GM19239 (cell line): ENCODE measurements around the gene DNLZ.

ENCODE experiments used
- DNase-seq: peaks from one replicate; pipeline ENCODE4 v3.0.0; 2011; ENCODE audit warnings: low spot score; ENCODE audit not compliant: insufficient read length
- FAIRE-seq: peaks from 2 replicates; lab custom pipeline; 2011; peaks lifted over from hg19 to GRCh38; lab: Jason Lieb, UNC

The DNLZ gene

GRCh38 chr9:136378170-136379002 is 14.8 kb upstream of the DNLZ start:
- DNase-seq (no peak), FAIRE-seq (no peak)

DNA sequence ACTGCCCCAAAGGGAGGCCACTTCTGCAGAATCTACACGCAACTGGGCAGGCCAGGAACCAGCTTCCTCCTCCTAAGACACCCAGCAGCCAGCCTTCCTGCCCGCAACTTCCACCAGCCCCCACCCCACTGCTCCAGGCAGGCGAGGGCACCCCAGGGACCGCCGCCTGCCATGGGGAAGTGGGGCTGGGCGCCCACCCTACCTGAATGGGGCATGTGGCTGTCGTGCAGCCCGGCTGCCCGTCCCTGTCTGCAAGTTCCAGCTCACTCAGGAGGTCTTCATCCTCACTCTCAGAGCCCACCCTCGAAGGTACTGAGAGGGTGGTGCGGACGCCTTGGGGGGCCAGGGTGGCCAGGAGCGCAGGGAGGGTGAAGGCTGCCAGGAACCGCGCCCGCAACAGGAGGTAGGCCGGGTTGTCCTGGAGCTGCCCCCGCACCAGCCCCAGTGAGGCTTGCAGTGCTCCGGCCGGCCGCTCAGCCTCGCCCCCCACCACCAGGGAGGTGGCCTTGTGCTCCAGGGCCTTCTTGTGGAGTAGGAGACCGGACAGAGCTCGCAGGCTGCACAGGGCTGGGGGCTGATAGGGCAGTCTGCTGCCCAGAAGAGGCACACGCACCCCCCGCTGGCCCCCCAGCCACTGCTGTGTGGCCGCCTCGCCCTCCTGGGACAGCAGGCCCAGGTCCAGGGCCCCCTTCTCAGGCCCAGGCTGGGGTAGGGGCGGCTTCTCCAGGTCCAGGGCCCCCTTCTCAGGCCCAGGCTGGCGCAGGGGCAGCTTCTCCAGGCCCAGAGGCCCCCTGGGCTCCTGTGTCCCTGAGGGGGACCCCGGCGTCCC is 14.0 kb upstream of the DNLZ start:
- DNase-seq (no peak), FAIRE-seq (no peak)

DNA sequence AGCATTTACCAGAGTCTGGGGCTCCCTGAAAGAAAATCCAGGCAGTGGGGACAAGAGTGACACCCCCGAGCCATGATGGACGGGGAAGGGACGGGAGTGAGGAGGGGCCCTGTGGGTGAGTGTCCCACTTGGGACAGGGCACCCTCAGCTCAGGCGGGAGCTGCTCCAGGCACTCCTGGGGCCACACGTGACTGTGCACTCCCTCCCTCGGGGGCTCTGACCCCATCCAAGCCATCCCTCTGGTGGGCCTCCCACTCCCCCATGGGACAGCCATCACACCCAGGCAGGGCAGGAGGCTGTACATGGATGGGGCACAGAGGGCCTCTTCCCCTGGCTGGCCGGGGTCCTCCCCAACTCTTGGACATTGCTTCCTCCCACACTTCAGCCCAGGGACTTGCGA is 12.9 kb upstream of the DNLZ start:
- no peak for DNase-seq
- FAIRE-seq: no peak

- no peak for FAIRE-seq
- no peak for DNase-seq
Measured at GRCh38 chr9:136375096-136375495, 11.6 kb upstream of the DNLZ start.

GRCh38 chr9:136374183-136374575 is 10.6 kb upstream of the DNLZ start:
- DNase-seq: no peak
- FAIRE-seq: no peak

DNA sequence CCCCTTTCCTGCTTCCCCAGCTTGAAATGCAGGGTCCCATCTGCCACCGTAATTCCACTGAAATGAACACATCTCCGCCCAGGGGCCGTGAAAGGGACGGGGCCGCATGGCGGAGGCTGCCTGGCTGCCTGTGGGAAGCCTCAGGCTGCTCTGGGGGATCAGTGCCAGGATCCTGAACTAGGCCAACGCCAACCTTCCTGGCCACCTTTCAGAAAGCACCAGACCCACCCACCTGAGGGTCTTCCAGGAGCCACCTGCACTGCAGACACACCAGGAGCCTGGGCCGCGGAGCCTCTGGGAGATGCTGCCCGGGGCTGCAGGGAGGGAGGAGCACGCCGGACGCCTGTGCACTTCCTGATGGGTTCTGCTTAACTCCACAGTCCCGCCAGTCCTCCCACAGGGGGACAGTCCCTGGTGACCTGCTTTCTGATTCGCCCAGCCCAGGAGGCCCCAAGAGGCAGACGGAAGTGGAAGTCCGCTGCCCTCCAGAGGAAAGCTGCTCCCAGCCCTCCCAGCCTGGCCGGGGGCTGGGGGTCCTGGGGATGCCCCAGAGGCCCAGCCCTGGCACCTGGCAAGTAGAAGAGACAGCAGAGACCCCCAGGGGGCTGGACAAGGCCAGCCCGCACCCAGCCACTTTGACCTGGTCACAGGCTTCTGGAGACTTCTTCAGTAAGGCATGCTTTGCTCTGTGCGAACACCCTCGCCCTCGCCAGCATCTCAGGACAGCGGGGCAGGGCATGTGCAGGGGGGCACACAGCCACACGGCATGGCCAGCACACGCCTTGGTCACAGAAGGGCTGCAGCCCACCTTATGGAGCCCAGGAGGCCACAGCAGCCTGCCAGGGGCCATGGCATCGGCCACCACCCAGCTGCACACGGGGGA is 10.0 kb upstream of the DNLZ start, which contains the start of gene CARD9:
Gene CARD9, minus strand, starts transcription at position 370 of the 883 bp plus-strand sequence. CDS start 1,591 bp downstream, outside the sequence.
- FAIRE-seq (peak; percentile 70), DNase-seq (peak; percentile 43)

DNA sequence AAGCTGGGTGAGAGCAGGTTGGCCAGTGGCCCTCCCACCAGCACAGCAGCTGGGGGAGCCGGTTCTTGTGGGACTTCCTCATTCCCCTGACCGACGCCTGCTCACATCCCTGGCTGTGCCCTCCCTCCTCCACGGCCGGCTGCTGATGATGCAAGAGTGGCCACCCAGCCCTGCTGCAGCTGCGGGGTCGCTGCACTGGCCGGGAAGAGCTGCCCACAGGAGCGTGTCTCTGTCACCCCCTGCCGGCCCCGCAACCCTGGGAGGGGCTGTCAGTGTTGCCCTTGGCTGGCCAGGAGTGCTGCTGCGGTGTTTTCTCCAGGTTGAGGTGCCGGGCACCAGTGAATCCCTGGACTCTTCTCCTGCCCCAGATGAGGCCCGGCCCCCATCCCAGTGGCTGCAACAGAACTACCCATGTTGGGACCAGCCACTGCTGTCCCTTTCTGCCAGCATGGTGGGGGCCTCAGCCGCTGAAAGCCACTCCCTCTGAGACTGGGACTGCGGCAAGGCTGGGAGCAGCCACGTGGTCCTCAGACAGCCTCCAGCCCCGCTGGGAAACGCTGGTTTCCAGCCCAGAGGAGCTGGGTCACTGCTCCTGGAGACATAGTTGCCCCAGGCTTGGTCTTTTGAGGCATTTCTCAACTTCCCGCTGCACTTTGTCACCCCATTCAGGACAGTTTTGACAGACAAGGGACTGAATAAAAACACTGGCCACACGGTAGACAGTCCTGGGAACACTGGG is 9.2 kb upstream of the DNLZ start:
- DNase-seq (peak; percentile 59), FAIRE-seq (no peak)

- FAIRE-seq (no peak), DNase-seq (no peak)
Measured at GRCh38 chr9:136372006-136372405, 8.5 kb upstream of the DNLZ start.

- DNase-seq (no peak), FAIRE-seq (no peak)
Measured at GRCh38 chr9:136371533-136371880, 8.0 kb upstream of the DNLZ start.

DNA sequence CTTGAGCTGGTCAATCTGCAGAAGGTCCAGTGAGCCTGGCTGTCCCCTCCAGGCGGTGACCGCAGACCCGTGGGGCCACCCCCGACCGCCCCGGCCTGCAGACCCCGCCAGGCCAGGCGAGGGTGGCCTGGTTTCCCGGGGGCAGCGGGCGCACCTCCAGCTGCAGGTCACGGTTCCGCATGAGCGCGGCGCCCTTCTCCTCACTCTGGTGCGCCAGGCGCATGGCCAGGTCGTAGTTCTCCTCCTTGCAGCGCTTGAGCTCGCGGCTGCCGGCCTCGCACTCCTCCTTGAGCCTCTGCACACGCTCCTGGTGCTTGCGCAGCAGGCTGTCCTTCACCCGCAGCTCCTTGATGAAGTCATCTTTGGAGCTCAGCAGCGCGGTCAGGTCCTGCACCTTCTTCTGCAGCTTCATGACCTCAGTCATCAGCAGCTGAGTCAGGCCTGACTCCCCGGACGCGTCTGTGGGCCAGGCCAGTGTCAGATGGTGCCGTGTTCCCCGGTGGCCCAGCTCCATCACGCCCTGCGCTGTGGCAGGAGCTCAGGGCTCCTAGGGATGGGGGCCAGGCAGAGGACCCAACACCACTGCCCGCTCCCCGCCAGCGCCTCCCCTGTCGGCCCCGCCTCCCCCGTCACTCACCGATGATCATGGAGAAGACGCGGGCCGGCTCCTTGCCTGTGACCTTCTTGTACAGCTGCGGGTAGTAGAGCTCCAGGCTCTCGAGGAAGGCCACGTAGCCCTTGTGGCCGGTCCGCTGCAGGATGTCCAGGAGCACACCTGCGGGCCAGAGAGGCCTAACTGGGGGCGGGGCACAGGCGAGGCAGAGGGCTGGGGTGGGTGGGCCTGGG is 7.4 kb upstream of the DNLZ start:
- FAIRE-seq (no peak), DNase-seq (no peak)

DNA sequence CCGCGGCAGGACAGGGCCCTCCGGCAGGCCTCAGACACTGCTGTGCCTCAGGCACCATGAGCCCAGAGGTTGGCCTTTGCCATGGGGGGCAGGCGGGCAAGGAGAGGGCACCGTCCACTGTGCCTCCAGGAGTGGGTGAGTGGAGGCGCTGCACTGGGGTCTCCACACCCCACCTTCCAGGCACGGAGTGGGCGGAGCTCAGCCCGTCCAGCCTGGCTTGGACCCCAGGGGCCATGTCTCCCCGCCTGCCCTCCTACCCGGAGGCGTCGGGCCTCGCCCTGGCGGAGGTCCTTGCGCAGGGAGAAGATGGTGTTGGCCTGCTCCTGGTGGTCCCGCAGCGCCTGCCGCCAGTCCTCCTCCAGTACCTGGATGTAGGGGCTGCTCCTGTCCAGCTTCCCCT is 6.5 kb upstream of the DNLZ start:
- DNase-seq (no peak), FAIRE-seq (no peak)

- DNase-seq (no peak), FAIRE-seq (no peak)
Measured at GRCh38 chr9:136368190-136368589, 4.6 kb upstream of the DNLZ start.

DNA sequence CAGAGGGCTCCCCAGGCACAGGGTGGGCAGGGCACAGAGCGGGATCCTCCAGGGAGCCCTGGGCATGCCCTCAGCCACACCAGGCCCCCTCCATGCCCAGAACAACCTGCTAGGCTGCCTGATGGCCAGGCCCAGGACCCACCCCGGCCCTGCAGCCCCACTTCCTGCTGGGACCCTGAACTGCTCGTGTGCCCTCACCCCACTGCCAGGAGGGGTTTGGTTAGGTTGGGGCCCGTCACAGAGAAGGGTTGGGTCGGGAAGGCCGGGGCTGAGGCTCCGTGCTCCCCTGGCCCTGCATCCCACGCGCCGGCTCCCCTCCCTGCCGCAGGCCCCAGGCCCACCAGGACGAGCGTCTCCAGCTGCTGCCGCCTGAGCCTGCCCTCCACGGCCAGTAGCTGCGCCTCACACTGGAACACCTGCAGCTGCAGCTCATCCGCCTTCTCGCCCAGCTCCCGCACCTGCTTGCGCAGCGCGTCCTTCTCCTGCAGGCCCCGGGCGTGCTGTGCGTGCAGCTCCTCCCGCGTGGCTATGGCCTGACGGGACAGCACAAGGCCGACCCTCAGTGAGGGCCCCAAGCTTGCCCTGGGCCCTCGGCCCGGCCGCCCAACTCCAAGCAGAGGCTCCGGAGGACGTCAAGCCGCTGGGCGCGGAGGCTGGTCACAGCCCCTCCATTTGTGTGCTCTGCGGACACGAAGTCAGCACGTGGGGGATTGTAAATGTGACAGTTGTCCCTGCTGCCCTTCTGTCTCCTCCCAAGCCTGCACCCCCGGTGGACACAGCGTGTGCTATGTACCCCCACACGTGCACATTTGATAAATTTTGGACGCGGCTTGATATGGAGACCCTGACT is 4.0 kb upstream of the DNLZ start:
- DNase-seq (no peak), FAIRE-seq (no peak)

DNA sequence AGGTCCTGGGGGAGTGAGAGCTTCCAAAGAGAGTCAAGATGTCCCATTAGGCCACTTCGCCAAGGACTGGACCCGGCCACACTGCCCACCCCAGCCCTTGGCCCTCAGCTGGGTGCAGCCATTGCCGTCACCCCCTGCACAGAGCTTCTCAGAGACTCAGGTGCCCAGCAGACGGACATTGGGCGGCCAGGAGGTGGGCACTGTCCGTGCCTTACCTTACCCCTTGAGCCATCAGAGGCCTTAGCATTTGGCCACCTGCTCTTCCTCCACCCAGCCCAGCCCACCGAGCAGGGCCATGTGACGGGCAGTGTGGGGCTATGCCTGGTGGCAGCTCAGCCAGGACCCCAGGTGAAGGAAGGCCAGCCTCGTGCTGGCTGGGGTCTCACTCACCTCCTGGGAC is 3.3 kb upstream of the DNLZ start:
- DNase-seq: no peak
- FAIRE-seq: no peak

- DNase-seq (no peak), FAIRE-seq (no peak)
Measured at GRCh38 chr9:136365775-136366222, 2.3 kb upstream of the DNLZ start.

- DNase-seq: no peak
- no peak for FAIRE-seq
Measured at GRCh38 chr9:136364942-136365774, 1.6 kb upstream of the DNLZ start.
